ENCODE results near the gene NNAT.

NNAT gene

GRCh38 chr20:37571033-37571432, 50.0 kb downstream of the NNAT start:
- TF ChIP-seq CTCF (IDR thresholded peaks at IDR 0.05; ENCODE audit: low read depth, low read length, missing control alignments) = no peak
- H3K4me3 ChIP-seq (ENCODE audit: low read depth, low read length) = no peak overlapping the region
- DNase-seq (ENCODE audit: low read depth) = no peak
